HL-60 (cell line): Measurements from ENCODE around the gene GTF2I.
"Not testable (repeated sequence)": the region's sequence is repeated elsewhere in the genome, so short reads cannot be mapped to it uniquely, and the experiment has no call there.

Source experiments
- POLR2AphosphoS5 ChIP-seq: IDR thresholded peaks from 2 replicates; pipeline ENCODE4 v1.6.1; 2012; ENCODE audit warnings: low read depth
- TF ChIP-seq, protein P1 (sequence below): IDR thresholded peaks from one replicate; pipeline ENCODE4 v1.5.1; 2011; ENCODE audit warnings: low read length, control low read depth, inconsistent platforms; ENCODE audit not compliant: insufficient read depth
- TF ChIP-seq, protein P2 (sequence below): IDR thresholded peaks from 2 replicates; pipeline ENCODE4 v1.6.1; 2012; ENCODE audit warnings: low read depth; ENCODE audit not compliant: insufficient replicate concordance

DNA sequence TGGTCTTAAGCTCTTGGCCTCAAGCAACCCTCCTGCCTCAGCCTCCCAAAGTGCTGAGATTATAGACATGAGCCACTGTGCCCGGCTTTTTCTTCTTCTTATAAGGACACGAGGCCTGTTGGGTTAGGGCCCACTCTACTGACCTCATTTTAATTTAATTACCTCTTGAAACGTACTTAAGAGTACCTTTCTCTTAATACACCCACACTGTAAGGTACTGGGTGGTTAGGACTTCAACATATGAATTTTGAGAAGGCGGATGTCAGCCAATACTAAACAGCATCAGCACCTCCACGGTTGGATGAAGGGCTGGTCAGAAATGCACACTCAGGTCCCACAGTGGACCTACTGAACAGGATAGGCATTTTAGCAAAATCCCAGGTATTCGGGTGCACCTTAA lies 124.2 kb downstream of the GTF2I start:
- TF ChIP-seq, protein P1, sequence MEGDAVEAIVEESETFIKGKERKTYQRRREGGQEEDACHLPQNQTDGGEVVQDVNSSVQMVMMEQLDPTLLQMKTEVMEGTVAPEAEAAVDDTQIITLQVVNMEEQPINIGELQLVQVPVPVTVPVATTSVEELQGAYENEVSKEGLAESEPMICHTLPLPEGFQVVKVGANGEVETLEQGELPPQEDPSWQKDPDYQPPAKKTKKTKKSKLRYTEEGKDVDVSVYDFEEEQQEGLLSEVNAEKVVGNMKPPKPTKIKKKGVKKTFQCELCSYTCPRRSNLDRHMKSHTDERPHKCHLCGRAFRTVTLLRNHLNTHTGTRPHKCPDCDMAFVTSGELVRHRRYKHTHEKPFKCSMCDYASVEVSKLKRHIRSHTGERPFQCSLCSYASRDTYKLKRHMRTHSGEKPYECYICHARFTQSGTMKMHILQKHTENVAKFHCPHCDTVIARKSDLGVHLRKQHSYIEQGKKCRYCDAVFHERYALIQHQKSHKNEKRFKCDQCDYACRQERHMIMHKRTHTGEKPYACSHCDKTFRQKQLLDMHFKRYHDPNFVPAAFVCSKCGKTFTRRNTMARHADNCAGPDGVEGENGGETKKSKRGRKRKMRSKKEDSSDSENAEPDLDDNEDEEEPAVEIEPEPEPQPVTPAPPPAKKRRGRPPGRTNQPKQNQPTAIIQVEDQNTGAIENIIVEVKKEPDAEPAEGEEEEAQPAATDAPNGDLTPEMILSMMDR = not testable (repeated sequence)
- not testable (repeated sequence) for TF ChIP-seq POLR2AphosphoS5
- TF ChIP-seq, protein P2, sequence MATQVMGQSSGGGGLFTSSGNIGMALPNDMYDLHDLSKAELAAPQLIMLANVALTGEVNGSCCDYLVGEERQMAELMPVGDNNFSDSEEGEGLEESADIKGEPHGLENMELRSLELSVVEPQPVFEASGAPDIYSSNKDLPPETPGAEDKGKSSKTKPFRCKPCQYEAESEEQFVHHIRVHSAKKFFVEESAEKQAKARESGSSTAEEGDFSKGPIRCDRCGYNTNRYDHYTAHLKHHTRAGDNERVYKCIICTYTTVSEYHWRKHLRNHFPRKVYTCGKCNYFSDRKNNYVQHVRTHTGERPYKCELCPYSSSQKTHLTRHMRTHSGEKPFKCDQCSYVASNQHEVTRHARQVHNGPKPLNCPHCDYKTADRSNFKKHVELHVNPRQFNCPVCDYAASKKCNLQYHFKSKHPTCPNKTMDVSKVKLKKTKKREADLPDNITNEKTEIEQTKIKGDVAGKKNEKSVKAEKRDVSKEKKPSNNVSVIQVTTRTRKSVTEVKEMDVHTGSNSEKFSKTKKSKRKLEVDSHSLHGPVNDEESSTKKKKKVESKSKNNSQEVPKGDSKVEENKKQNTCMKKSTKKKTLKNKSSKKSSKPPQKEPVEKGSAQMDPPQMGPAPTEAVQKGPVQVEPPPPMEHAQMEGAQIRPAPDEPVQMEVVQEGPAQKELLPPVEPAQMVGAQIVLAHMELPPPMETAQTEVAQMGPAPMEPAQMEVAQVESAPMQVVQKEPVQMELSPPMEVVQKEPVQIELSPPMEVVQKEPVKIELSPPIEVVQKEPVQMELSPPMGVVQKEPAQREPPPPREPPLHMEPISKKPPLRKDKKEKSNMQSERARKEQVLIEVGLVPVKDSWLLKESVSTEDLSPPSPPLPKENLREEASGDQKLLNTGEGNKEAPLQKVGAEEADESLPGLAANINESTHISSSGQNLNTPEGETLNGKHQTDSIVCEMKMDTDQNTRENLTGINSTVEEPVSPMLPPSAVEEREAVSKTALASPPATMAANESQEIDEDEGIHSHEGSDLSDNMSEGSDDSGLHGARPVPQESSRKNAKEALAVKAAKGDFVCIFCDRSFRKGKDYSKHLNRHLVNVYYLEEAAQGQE = not testable (repeated sequence)
